GM23338 (cell line): ENCODE data around the gene CCBE1.

Experiments used
- CREB1 ChIP-seq: fragments of 250-450 bp; sonication (Bioruptor Pico); IDR thresholded peaks from 2 replicates; pipeline ENCODE4 v1.5.0; 2020; ENCODE audit warnings: low read depth, mild to moderate bottlenecking, moderate library complexity
- CTCF ChIP-seq, 2 experiments: fragments of 200-600 bp in 1 of 2; sonication (generic) in 1 of 2; conservative IDR thresholded peaks; 2 replicates each; pipeline versions ENCODE4 v1.5.1 to v1.6.1; 2016 to 2017; ENCODE audit warnings: antibody characterized with exemption in 2 of 2, low read depth in 2 of 2, mild to moderate bottlenecking in 2 of 2, moderate library complexity in 1 of 2
- EZH2phosphoT487 ChIP-seq: fragments of 200-600 bp; sonication (generic); IDR thresholded peaks from one replicate; pipeline ENCODE4 v1.8.1; 2018; ENCODE audit warnings: antibody characterized with exemption; ENCODE audit not compliant: unreplicated experiment
- POLR2AphosphoS5 ChIP-seq: IDR thresholded peaks from 2 replicates; pipeline ENCODE4 v1.6.1; 2016; ENCODE audit warnings: antibody characterized with exemption, low read depth
- ZNF331 ChIP-seq: fragments of 250-450 bp; sonication (Bioruptor Pico); IDR thresholded peaks from 2 replicates; pipeline ENCODE4 v1.5.0; 2020; ENCODE audit warnings: low read depth, mild to moderate bottlenecking, moderate library complexity
- TF ChIP-seq, protein P1 (sequence below): IDR thresholded peaks from 2 replicates; pipeline ENCODE4 v1.6.1; 2016; ENCODE audit warnings: antibody characterized with exemption
- TF ChIP-seq, protein P2 (sequence below): IDR thresholded peaks from one replicate; pipeline ENCODE4 v1.6.1; 2018; ENCODE audit warnings: antibody characterized with exemption; ENCODE audit not compliant: unreplicated experiment

- TF ChIP-seq CTCF (conservative IDR thresholded peaks at IDR 0.05; ENCODE audit: low read depth in 2 of 2), result no peak
- TF ChIP-seq, protein P1, sequence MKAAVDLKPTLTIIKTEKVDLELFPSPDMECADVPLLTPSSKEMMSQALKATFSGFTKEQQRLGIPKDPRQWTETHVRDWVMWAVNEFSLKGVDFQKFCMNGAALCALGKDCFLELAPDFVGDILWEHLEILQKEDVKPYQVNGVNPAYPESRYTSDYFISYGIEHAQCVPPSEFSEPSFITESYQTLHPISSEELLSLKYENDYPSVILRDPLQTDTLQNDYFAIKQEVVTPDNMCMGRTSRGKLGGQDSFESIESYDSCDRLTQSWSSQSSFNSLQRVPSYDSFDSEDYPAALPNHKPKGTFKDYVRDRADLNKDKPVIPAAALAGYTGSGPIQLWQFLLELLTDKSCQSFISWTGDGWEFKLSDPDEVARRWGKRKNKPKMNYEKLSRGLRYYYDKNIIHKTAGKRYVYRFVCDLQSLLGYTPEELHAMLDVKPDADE, result no peak
- TF ChIP-seq CREB1 (CRISPR knock-in tag), result no peak
- no peak for TF ChIP-seq EZH2phosphoT487
- TF ChIP-seq POLR2AphosphoS5, result no peak
- TF ChIP-seq, protein P2, sequence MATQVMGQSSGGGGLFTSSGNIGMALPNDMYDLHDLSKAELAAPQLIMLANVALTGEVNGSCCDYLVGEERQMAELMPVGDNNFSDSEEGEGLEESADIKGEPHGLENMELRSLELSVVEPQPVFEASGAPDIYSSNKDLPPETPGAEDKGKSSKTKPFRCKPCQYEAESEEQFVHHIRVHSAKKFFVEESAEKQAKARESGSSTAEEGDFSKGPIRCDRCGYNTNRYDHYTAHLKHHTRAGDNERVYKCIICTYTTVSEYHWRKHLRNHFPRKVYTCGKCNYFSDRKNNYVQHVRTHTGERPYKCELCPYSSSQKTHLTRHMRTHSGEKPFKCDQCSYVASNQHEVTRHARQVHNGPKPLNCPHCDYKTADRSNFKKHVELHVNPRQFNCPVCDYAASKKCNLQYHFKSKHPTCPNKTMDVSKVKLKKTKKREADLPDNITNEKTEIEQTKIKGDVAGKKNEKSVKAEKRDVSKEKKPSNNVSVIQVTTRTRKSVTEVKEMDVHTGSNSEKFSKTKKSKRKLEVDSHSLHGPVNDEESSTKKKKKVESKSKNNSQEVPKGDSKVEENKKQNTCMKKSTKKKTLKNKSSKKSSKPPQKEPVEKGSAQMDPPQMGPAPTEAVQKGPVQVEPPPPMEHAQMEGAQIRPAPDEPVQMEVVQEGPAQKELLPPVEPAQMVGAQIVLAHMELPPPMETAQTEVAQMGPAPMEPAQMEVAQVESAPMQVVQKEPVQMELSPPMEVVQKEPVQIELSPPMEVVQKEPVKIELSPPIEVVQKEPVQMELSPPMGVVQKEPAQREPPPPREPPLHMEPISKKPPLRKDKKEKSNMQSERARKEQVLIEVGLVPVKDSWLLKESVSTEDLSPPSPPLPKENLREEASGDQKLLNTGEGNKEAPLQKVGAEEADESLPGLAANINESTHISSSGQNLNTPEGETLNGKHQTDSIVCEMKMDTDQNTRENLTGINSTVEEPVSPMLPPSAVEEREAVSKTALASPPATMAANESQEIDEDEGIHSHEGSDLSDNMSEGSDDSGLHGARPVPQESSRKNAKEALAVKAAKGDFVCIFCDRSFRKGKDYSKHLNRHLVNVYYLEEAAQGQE, result no peak
- no peak for TF ChIP-seq ZNF331 (CRISPR knock-in tag)
These were observed 72.9 kb downstream of the CCBE1 start for GRCh38 chr18:59624369-59624765.
